GM21526 (cell line): ENCODE measurements around the gene NTSR1.

Experiments used
- ATAC-seq: cut with Tn5 transposase; IDR thresholded peaks from one replicate; pipeline ENCODE4 v1.9.1; 2021; ENCODE audit warnings: moderate library complexity; ENCODE audit not compliant: unreplicated experiment, low FRiP score

The NTSR1 gene

DNA sequence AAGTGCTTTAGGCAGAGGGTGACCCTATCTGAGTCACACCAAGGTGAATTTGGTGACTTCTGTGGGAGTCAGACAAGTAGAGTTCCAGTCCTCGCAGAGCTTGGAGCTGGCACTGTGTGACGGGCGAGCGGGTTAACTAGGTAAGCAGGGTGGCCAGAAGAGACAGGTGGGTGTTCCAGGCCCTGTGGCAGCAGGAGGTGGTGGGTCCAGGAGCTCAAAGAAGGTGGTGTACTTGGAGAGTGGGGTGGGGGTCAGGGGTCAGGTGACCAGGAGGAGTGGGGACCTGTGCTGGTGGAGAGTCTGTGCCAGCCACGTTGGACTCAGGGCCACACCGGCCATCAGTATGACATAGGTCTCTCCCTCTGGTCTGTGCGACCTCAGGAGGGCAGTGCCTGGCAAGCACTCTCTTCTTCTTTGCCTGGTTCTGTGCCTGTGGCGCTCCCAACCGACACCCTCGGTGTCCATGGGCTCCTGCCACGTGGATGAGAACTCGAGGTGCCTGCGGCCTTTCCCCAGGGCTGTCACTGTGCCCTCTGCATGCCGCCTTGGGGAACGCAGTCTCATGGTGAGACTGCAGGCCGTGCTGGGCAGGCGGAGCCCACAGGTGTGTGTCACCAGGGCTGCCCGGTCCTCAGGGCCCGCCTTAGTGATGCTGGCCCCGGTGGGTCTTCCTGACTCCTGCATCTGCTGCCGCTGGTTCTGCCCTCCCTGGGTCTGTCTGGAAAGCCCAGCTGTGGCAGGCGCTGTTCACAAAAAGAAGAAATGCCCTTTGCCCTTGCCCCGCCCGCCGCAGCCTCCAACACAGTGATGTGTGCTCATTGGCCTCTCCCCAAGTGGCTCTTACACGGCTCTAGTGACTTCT is 89.3 kb downstream of the NTSR1 start:
- no peak for ATAC-seq

DNA sequence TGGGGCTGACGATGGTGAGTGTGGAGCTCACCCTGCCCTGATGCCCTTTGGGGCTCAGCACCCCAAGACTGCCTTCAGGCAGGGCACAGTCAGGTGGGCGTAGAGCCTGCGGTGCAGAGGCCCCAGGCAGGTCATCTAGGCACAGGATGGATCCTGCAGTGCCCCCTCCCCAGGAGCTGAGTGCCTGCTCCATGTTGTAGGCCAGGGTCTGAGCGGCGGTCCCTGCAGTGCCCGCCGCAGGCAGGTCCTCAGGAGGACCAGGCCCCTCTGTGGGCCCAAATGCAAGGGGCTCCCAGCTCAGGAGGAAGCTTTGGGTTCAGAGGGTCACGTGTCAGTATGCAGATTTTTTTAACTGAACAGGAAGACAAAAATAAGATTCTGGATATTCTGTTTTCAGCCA is 90.4 kb downstream of the NTSR1 start:
- no peak for ATAC-seq

GRCh38 chr20:62799459-62799858 is 90.8 kb downstream of the NTSR1 start:
- no peak for ATAC-seq

- no peak for ATAC-seq
Measured at GRCh38 chr20:62799873-62800272, 91.2 kb downstream of the NTSR1 start.

- no peak for ATAC-seq
Measured at GRCh38 chr20:62800314-62801259, 92.0 kb downstream of the NTSR1 start.

- ATAC-seq, result no peak
Measured at GRCh38 chr20:62801284-62802010, 92.8 kb downstream of the NTSR1 start.

- no peak for ATAC-seq
Measured at GRCh38 chr20:62802026-62802712, 93.5 kb downstream of the NTSR1 start.

DNA sequence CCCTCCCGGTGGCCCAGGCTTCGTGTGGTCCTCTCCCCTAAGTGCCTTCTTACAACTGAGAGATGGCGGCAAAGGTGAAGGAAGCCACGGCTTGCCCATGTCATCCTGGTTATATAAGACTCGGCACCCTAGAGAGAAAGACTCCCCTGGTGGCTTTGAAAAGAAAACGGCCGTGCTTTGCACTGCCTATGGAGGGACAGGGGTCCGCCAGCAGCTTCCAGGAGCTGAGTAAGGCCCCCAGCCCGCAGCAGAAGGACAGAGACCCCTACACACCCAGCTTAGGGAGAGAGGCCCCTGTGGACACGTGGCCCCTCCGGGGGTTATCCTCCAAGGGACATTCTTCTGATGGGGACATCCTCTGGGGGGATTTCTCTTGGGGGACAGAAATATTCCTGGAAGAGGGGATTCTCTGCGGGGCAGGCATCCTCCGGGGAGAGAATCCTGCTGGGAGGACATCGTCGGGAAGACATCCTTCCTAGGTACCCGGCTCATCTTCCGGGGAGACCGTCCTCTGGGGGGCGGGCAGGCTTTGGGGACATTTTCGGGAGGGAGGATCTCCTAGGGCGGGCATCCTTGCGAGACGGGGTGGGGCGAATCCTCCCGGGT is 95.5 kb downstream of the NTSR1 start:
- ATAC-seq, result no peak

- ATAC-seq, result no peak
Measured at GRCh38 chr20:62804627-62805154, 96.1 kb downstream of the NTSR1 start, which contains the start of gene OGFR. Gene OGFR, plus strand, starts transcription at chr20:62804835. Its CDS starts 25 bp downstream, at chr20:62804860.

GRCh38 chr20:62805155-62805710 is 96.6 kb downstream of the NTSR1 start:
- ATAC-seq, result no peak

DNA sequence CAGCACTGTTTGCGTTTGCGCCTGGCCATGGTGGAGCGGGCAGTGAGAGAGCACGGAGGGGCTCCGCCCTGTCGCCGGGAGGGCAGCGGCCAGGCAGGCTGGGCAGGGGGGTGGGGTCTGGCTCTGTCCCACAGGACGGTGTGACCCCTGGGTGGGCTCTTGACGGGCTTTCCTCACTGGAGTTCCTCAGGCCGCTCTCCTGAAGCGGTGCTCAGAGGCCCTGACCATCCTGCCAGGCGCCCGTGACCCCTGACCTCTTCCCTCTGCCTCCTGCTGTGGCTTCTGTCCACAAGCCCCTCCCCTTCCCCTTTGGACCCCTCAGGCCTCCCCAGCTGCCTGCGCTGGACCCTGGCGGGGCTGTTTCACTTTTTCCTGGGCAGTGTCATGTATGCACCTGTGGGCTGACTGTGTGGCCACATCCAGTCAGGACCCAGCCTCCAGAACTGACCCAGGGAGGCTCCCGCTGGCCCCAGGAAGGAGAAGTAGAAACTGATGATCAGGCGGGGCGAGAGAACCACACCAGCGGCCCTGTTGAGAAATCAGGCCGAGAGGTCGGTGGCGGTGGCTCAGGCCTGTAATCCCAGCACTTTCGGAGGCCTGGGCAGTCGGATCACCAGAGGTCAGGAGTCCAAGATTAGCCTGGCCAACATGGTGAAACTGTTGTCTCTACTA is 97.2 kb downstream of the NTSR1 start:
- ATAC-seq, result no peak

GRCh38 chr20:62806383-62807050 is 97.9 kb downstream of the NTSR1 start:
- ATAC-seq, result no peak

- no peak for ATAC-seq
Measured at GRCh38 chr20:62807444-62808210, 99.0 kb downstream of the NTSR1 start.

GRCh38 chr20:62808211-62808865 is 99.7 kb downstream of the NTSR1 start:
- no peak for ATAC-seq

DNA sequence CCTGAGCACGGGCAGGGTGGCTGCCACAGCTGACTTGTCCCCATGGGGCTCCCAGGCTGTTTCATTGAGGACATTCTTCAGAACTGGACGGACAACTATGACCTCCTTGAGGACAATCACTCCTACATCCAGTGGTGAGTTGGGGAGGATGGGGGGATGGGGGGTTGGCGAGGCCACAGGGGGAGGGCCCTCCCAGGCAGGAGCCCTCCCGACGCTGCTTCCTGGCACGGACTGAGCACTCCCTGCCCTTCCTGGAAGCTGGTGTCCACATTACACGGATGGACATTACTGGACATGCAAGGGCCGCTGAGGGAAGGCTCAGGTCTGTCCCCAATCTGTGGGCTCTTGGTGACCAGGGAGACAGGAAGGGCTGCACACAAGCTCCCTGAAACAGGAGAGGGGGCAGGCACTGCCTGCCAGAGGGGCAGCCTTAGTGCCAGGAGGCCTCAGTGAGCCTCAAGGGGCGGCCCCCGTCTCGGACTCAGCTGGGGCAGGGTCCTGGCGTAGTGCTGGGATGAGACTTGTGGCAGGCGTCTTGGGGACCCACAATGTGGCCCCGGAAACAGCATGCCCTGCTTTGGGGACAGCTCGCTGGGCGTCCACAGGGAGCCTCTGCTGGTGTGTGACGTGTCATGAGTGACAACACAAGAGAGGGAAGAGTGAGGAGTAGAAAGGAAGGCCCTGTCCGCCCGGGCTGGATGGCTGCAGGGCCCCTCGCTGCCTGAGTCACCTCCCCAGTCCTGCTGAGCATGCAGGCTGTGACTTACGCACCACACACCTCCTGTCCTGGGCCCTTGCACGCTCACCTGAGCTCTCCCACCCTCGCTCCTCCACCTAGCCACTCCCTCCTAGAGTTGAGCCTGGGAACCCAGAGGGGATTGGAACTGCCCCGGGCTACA is 101.1 kb downstream of the NTSR1 start:
- ATAC-seq, result no peak

GRCh38 chr20:62811320-62811719 is 102.7 kb downstream of the NTSR1 start:
- no peak for ATAC-seq
